AG09309 (cell line): ENCODE data around the gene CFAP57.
"Not testable (repeated sequence)": the region's sequence is repeated elsewhere in the genome, so short reads cannot be mapped to it uniquely, and the experiment has no call there.

ENCODE experiments used
- DNase-seq: peaks from one replicate; pipeline ENCODE4 v3.0.0-alpha.2; 2010; ENCODE audit warnings: low read depth
- H3K4me3 ChIP-seq: 2 replicates; pipeline ENCODE4 v1.5.1; 2011; ENCODE audit warnings: mild to moderate bottlenecking, low read depth, low read length, moderate library complexity; ENCODE audit not compliant: control insufficient read depth
- TF ChIP-seq, protein P1 (sequence below): IDR thresholded peaks from 2 replicates; pipeline ENCODE4 v1.5.1; 2011; ENCODE audit warnings: mild to moderate bottlenecking, low read depth, low read length, inconsistent platforms; ENCODE audit not compliant: insufficient read depth, control insufficient read depth; ENCODE audit errors: missing control alignments

CFAP57 gene

GRCh38 chr1:43205671-43206070 is 33.5 kb downstream of the CFAP57 start:
- TF ChIP-seq, protein P1, sequence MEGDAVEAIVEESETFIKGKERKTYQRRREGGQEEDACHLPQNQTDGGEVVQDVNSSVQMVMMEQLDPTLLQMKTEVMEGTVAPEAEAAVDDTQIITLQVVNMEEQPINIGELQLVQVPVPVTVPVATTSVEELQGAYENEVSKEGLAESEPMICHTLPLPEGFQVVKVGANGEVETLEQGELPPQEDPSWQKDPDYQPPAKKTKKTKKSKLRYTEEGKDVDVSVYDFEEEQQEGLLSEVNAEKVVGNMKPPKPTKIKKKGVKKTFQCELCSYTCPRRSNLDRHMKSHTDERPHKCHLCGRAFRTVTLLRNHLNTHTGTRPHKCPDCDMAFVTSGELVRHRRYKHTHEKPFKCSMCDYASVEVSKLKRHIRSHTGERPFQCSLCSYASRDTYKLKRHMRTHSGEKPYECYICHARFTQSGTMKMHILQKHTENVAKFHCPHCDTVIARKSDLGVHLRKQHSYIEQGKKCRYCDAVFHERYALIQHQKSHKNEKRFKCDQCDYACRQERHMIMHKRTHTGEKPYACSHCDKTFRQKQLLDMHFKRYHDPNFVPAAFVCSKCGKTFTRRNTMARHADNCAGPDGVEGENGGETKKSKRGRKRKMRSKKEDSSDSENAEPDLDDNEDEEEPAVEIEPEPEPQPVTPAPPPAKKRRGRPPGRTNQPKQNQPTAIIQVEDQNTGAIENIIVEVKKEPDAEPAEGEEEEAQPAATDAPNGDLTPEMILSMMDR, result no peak
- no peak for DNase-seq
- no peak overlapping the region for H3K4me3 ChIP-seq

- DNase-seq, result peak; percentile 91
- TF ChIP-seq, protein P1, result no peak
- H3K4me3 ChIP-seq, result no peak overlapping the region
Measured at GRCh38 chr1:43206600-43207228, 34.6 kb downstream of the CFAP57 start.

- no peak for DNase-seq
- H3K4me3 ChIP-seq, result no peak overlapping the region
- TF ChIP-seq, protein P1, result no peak
Measured at GRCh38 chr1:43207229-43207853, 35.2 kb downstream of the CFAP57 start.

GRCh38 chr1:43208277-43208676 is 36.1 kb downstream of the CFAP57 start:
- H3K4me3 ChIP-seq, DNase-seq: not testable (repeated sequence)

GRCh38 chr1:43214501-43215444 is 42.6 kb downstream of the CFAP57 start:
- H3K4me3 ChIP-seq, result no peak overlapping the region
- TF ChIP-seq, protein P1, result no peak
- no peak for DNase-seq

GRCh38 chr1:43217747-43218146 is 45.6 kb downstream of the CFAP57 start:
- TF ChIP-seq, protein P1, result no peak
- no peak overlapping the region for H3K4me3 ChIP-seq
- DNase-seq, result no peak
